HG02798 (cell line): ENCODE results near the gene GARS1.
"Not testable (repeated sequence)": the region's sequence is repeated elsewhere in the genome, so short reads cannot be mapped to it uniquely, and the experiment has no call there.

Experiments used
- ATAC-seq: cut with Tn5 transposase; IDR thresholded peaks from one replicate; pipeline ENCODE4 v1.9.1; 2021; ENCODE audit warnings: mild to moderate bottlenecking; ENCODE audit not compliant: unreplicated experiment, poor library complexity

GARS1 gene

GRCh38 chr7:30594540-30595435, at the start of gene GARS1:
TSS of gene GARS1 (plus strand) at chr7:30594878. CDS start at chr7:30594922, 44 bp downstream.
- peak; percentile 95 for ATAC-seq

- ATAC-seq: no peak
Observed at GRCh38 chr7:30545791-30546555, 48.7 kb upstream of the GARS1 start.

- no peak for ATAC-seq
Observed at GRCh38 chr7:30546596-30546995, 48.1 kb upstream of the GARS1 start.

- peak; percentile 62 for ATAC-seq
Observed at GRCh38 chr7:30548845-30549244, 45.8 kb upstream of the GARS1 start.

- no peak for ATAC-seq
Observed at GRCh38 chr7:30549931-30550493, 44.7 kb upstream of the GARS1 start.

GRCh38 chr7:30552330-30552729, 42.3 kb upstream of the GARS1 start:
- ATAC-seq: no peak

GRCh38 chr7:30553141-30553540, 41.5 kb upstream of the GARS1 start:
- ATAC-seq: no peak

- no peak for ATAC-seq
Observed at GRCh38 chr7:30553546-30553945, 41.1 kb upstream of the GARS1 start.

GRCh38 chr7:30555525-30555924, 39.2 kb upstream of the GARS1 start:
- no peak for ATAC-seq

- ATAC-seq: no peak
Observed at GRCh38 chr7:30556840-30557239, 37.8 kb upstream of the GARS1 start.

- no peak for ATAC-seq
Observed at GRCh38 chr7:30557245-30557644, 37.4 kb upstream of the GARS1 start.

GRCh38 chr7:30559611-30560010, 35.1 kb upstream of the GARS1 start:
- ATAC-seq: no peak

- ATAC-seq: no peak
Observed at GRCh38 chr7:30561389-30561788, 33.3 kb upstream of the GARS1 start.

- ATAC-seq: no peak
Observed at GRCh38 chr7:30562498-30562897, 32.2 kb upstream of the GARS1 start.

GRCh38 chr7:30562909-30563308, 31.8 kb upstream of the GARS1 start:
- no peak for ATAC-seq

GRCh38 chr7:30563326-30563942, 31.2 kb upstream of the GARS1 start:
- ATAC-seq: no peak

- ATAC-seq: peak; percentile 93
Observed at GRCh38 chr7:30564243-30564892, 30.3 kb upstream of the GARS1 start.

GRCh38 chr7:30566596-30566995, 28.1 kb upstream of the GARS1 start:
- ATAC-seq: no peak

- ATAC-seq: no peak
Observed at GRCh38 chr7:30567081-30567480, 27.6 kb upstream of the GARS1 start.

- ATAC-seq: not testable (repeated sequence)
Observed at GRCh38 chr7:30570238-30570637, 24.4 kb upstream of the GARS1 start.
